ENCODE data around the gene CREB3L1. TPM values are rescaled to one million over a fixed set of nuclear protein-coding genes. Genes with fewer than 3 reads are reported as not detected.

Gene CREB3L1
- polyA plus RNA-seq, 1 experiment, result 39.4 TPM

DNA sequence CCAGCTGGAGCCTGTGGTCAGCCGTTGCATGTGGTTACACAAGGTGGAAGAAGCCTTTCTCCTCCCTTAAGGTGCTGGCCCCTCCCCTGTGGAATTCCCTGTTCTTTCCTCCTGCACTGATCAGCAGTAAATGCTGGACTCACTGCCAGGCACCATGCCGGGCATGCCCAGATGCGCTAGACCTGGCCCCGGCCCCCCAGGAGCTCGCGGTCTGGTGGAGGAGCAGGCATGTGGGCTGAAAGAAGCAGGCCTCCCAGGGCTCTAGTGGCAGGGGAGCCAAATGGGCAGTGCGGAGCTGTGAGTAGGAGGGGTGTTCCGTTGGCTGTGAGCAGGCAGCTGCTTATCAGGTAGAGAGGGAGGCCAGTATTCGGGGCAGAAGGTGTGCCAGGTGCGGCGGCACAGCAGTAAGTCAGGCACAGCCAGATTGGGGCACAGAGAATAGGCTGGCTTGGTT lies 80.0 kb downstream of the CREB3L1 start:
- Histone ChIP-seq H3K4me3 (ENCODE audit: low read depth, low read length) (no peak overlapping the region), H3K27me3 (ENCODE audit: control insufficient read depth, insufficient read depth, low read length) (no peaks in the 10 kb centered on the region), H3K36me3 (ENCODE audit: control insufficient read depth, insufficient read depth, low read length) (no peaks in the 10 kb centered on the region; the same call in none of the 2 replicates)
- TF ChIP-seq CTCF (IDR thresholded peaks at IDR 0.05; ENCODE audit: insufficient read depth, low read depth, low read length), result no peak
- CTCF ChIA-PET, result interaction anchor here (1.1 to 11.0 kb wide), 4 partner anchors 8 to 18 kb away, joined by 3 to 162 read pairs (median 15); partner anchors contain the start of gene DGKZ
- DNase-seq (ENCODE audit: low read depth), result no peak
- POLR2A ChIA-PET, result no interaction called here

DNA sequence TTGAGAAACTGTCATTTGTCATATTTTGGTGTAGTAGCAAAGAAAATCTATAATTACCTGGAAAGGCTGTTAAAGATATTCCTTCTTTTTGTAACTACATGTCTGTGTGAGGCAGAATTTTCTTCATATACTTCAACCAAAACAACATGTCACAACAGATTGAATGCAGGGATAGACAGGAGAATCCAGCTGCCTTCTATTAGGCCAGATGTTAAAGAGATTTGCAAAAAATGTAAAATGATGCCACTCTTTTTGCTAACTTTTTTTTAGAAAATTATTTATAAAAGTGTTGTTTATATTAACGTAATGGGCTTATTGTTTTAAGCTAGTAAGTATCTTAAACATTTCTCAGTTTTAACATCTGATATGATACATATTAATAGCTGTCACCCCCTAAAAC lies 82.5 kb downstream of the CREB3L1 start:
- ChIA-PET CTCF (interaction anchor here (0.6 to 11.2 kb wide), 6 partner anchors 8 to 488 kb away, joined by 3 to 162 read pairs (median 6); partner anchors contain the start of genes ATG13, DGKZ and HARBI1), POLR2A (interaction anchor here (0.6 kb wide), 2 partner anchors 66 to 118 kb away, joined by 3 to 4 read pairs; no protein-coding TSS in a partner anchor)
- no peak for TF ChIP-seq CTCF (IDR thresholded peaks at IDR 0.05; ENCODE audit: insufficient read depth, low read depth, low read length)
- Histone ChIP-seq H3K4me3 (ENCODE audit: low read depth, low read length) (no peak overlapping the region), H3K36me3 (ENCODE audit: control insufficient read depth, insufficient read depth, low read length) (no peaks in the 10 kb centered on the region; the same call in 1 of the 2 replicates), H3K27me3 (ENCODE audit: control insufficient read depth, insufficient read depth, low read length) (no peaks in the 10 kb centered on the region)
- DNase-seq (ENCODE audit: low read depth), result no peak

- CTCF ChIA-PET, result interaction anchor here (0.7 to 11.2 kb wide), 7 partner anchors 9 to 122 kb away, joined by 3 to 162 read pairs (median 4); partner anchors contain the start of genes CHRM4 and DGKZ
- H3K4me3 ChIP-seq (ENCODE audit: low read depth, low read length), result no peak overlapping the region
- POLR2A ChIA-PET, result interaction anchor here (0.6 kb wide), 1 partner anchor 118 kb away, joined by 3 read pairs; no protein-coding TSS in a partner anchor
- TF ChIP-seq CTCF (IDR thresholded peaks at IDR 0.05; ENCODE audit: insufficient read depth, low read depth, low read length), result no peak
- no peaks in the 10 kb centered on the region; the same call in 1 of the 2 replicates for H3K36me3 ChIP-seq (ENCODE audit: control insufficient read depth, insufficient read depth, low read length)
- H3K27me3 ChIP-seq (ENCODE audit: control insufficient read depth, insufficient read depth, low read length), result no peaks in the 10 kb centered on the region
- DNase-seq (ENCODE audit: low read depth), result no peak
These were observed 83.4 kb downstream of the CREB3L1 start for GRCh38 chr11:46360878-46361277.

DNA sequence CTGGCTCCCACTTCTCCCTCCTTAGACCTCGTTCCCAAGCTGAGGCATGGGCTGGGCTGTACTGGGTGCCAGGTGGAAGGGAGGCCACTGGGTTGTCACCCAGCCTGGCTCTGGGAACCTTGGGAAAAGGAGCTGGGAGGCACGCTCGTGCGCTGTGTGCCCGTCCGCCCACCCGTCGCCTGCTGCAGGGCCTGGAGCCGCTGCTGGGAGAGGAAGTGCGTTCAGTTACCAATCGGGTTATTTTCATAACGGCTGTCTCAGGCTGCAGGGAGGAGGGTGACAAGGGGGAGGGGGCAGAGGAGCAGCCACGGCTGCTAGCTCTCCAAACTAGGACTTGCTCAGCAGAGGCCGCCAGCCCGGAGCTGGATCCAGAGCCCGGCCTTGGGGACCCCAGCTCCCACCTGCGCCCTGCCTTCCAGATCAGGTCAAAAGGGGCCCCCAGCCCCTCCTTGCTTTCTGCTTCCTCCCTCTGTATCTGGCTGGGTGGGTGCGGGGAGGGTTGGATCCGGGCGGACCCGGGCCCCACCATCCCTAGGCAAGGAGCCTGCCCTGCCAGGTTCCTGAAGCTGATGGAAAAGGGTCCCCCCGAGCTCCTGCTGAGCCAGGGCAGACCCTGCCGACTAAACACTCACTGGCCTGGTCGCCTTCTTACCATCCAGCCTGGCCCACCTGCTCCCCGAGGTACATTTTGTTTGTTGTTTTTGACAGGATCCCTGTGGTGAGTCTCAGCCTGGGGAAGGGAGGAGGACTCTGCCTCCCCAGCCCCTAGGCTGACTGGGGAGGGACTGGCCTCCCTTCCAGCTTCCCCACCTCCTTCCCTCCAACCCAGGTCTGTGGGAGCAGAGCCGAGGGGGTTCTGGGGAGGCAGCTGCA lies 84.1 kb downstream of the CREB3L1 start:
- DNase-seq (ENCODE audit: low read depth), result no peak
- no peak overlapping the region for H3K4me3 ChIP-seq (ENCODE audit: low read depth, low read length)
- CTCF ChIA-PET, result interaction anchor here (0.7 to 11.2 kb wide), 5 partner anchors 9 to 122 kb away, joined by 3 to 162 read pairs (median 3); partner anchors contain the start of genes CHRM4 and DGKZ
- POLR2A ChIA-PET, result interaction anchor here (0.6 kb wide), 1 partner anchor 117 kb away, joined by 3 read pairs; no protein-coding TSS in a partner anchor
- H3K27me3 ChIP-seq (ENCODE audit: control insufficient read depth, insufficient read depth, low read length), result no peaks in the 10 kb centered on the region
- no peaks in the 10 kb centered on the region; the same call in 1 of the 2 replicates for H3K36me3 ChIP-seq (ENCODE audit: control insufficient read depth, insufficient read depth, low read length)
- no peak for TF ChIP-seq CTCF (IDR thresholded peaks at IDR 0.05; ENCODE audit: insufficient read depth, low read depth, low read length)
